Effector memory CD4-positive, alpha-beta T cell (primary cell): Measurements from ENCODE around the gene MIOS.
"Not testable (repeated sequence)": the region's sequence is repeated elsewhere in the genome, so short reads cannot be mapped to it uniquely, and the experiment has no call there.

ENCODE experiments used
- DNase-seq, 3 donors: peaks; one replicate each; pipeline ENCODE4 v3.0.0-alpha.2; 2020
- H3K27ac ChIP-seq: 2 replicates; pipeline ENCODE4 v1.7.0; 2013; ENCODE audit warnings: mild to moderate bottlenecking, low read length, moderate library complexity; ENCODE audit not compliant: insufficient read depth, poor library complexity, severe bottlenecking
- H3K27me3 ChIP-seq: replicated peaks from 2 replicates; pipeline ENCODE4 v1.7.0; 2013; ENCODE audit warnings: mild to moderate bottlenecking, low read length; ENCODE audit not compliant: insufficient read depth, control insufficient read depth, poor library complexity, severe bottlenecking
- H3K36me3 ChIP-seq: 2 replicates; pipeline ENCODE4 v1.7.0; 2013; ENCODE audit warnings: mild to moderate bottlenecking, low read length, moderate library complexity; ENCODE audit not compliant: control insufficient read depth, insufficient read depth
- H3K4me1 ChIP-seq: 2 replicates; pipeline ENCODE4 v1.7.0; 2013; ENCODE audit warnings: low read length, mild to moderate bottlenecking; ENCODE audit not compliant: control insufficient read depth, insufficient read depth, poor library complexity, severe bottlenecking
- H3K4me3 ChIP-seq: 2 replicates; pipeline ENCODE4 v1.7.0; 2013; ENCODE audit warnings: low read length, low read depth, mild to moderate bottlenecking; ENCODE audit not compliant: insufficient read depth, poor library complexity, severe bottlenecking
- H3K9me3 ChIP-seq: 2 replicates; pipeline ENCODE4 v1.7.0; 2013; ENCODE audit warnings: mild to moderate bottlenecking, low read length, moderate library complexity; ENCODE audit not compliant: control insufficient read depth

Gene MIOS

DNA sequence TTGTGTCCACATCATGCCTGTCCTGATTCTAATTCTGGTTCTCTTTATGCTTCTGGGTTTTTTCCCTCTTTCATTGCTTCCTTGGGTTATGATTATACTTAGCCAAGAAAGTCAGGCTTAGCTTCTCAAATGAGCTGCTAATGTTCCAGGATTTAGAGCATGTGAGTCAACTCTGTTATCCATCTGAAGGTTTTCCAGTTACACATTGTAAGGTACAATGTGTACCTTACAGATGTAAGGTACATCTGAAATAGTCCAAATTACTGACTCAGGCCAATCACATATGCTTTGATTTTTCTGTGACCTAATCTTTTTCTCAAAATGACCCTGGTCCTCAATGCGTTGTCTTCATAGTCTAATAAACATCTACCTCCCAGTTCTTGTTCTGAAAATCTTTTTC, 13.3 kb upstream of the MIOS start:
- Histone ChIP-seq H3K36me3 (no peaks in the 10 kb centered on the region), H3K9me3 (no peaks in the 10 kb centered on the region), H3K27ac (no peak overlapping the region), H3K27me3 (no peaks in the 10 kb centered on the region), H3K4me3 (no peak overlapping the region), H3K4me1 (no peaks in the 10 kb centered on the region)
- no peak for DNase-seq

DNA sequence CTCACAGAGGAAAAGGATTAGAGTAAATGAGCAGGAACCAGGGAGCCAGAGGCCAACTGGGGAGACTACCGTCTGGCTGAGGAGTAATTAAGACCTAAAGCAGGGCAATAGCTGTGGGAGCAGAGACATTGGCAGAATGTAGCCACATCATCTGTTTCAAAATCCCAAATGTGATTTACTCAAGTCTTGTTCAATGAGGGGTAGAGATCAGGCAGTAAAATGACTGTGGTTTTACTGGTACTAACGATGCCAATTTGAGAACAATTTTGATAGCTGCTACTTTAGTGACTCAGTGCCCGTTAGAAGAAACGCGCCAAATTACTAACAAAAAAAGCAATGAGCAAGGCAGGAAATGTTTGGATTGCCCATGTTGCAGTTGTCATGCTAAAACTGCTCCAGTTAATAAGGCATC, 12.7 kb upstream of the MIOS start:
- DNase-seq: no peak
- Histone ChIP-seq H3K36me3 (no peaks in the 10 kb centered on the region), H3K4me3 (no peak overlapping the region), H3K27me3 (no peaks in the 10 kb centered on the region), H3K9me3 (no peaks in the 10 kb centered on the region), H3K27ac (no peak overlapping the region), H3K4me1 (no peaks in the 10 kb centered on the region)

DNA sequence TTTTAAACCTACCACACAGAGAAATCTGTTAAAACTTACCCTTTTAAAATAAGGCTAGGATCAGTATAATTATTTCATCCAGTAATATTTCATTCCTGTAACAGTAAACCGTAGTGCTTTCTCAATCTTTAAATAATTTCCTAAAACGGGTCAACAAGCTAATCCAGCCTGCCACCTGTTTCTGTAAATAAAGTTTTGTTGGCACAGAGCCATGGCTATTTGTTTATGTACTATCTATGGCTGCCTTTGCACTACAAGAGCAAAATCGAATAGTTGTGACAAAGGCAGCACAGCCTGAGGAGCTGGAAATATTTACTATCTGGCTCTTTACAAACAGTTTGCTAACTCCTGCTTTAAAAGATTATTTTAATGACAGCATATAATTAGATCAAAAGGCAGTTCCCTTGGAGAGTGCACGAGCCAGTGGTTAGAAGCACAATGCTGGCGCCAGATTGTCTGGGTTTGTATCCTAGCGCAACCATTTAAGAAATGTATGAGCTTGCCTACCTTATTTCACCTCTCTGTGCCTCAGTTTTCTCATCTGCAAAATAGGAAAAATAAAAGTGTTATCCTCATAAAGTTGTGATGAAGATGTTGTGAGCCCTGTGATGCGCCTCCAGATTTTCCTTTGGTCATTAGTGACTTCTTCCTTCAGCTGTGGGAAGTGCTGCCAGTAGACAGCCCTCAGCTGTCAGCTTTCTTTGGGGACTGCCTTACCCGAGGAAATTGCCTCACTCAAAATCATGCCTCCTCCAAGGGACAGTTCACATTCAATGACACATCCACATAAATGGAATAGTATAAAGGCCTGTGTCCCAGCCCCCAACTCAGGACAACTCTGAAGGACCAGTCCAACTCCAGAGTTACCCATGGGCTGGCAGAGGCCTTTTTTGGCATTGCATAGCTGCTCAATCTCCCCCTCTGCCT, 11.8 kb upstream of the MIOS start:
- no peaks in the 10 kb centered on the region for H3K9me3 ChIP-seq
- DNase-seq: no peak
- H3K4me1 ChIP-seq: no peaks in the 10 kb centered on the region
- H3K36me3 ChIP-seq: no peaks in the 10 kb centered on the region
- no peak overlapping the region for H3K4me3 ChIP-seq
- no peak overlapping the region for H3K27ac ChIP-seq
- H3K27me3 ChIP-seq: no peaks in the 10 kb centered on the region

DNA sequence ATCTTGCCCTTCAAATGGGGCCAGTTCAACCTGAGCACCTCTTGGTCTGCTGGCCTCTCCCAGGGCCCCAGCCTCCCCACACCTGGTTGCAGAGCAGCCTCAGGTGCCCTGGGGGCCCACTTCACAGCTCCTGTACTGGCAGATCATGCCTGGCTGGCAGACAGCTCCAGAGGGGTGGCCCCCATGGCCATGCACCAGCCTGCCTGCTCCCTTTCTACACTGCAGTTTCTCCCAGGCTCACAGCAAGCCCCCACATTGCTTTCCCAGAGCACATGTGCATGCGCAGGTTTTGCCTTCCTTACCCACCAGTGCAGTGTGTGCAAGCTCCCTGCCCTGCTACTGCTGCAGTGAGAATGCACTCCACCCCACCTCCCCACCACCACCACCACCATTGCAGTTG, 9.8 kb upstream of the MIOS start:
- no peak overlapping the region for H3K4me3 ChIP-seq
- DNase-seq: no peak
- H3K9me3 ChIP-seq: no peaks in the 10 kb centered on the region
- no peaks in the 10 kb centered on the region for H3K36me3 ChIP-seq
- no peaks in the 10 kb centered on the region for H3K4me1 ChIP-seq
- no peak overlapping the region for H3K27ac ChIP-seq
- H3K27me3 ChIP-seq: no peaks in the 10 kb centered on the region

DNA sequence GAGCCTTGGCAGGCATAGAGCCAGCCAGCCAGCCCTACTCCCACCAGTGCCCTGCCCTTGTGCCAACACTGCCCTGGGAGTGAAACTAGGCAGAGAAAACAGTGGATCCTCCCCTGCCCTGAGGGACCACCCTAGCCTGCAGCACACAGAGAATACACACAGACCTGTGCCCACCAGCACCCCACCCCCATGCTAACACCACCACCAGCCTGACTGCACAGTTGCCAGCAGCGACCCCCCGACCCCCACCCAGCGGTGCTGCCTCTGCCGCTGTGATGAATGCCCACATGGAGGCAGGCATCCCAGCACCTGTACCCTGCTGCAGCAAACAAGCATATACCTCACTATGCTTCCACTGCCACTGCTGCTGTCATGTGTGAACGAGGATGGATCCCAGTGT, 9.4 kb upstream of the MIOS start:
- no peak for DNase-seq
- Histone ChIP-seq H3K27ac (no peak overlapping the region), H3K4me3 (no peak overlapping the region), H3K9me3 (no peaks in the 10 kb centered on the region), H3K27me3 (no peaks in the 10 kb centered on the region), H3K36me3 (no peaks in the 10 kb centered on the region), H3K4me1 (no peaks in the 10 kb centered on the region)

DNA sequence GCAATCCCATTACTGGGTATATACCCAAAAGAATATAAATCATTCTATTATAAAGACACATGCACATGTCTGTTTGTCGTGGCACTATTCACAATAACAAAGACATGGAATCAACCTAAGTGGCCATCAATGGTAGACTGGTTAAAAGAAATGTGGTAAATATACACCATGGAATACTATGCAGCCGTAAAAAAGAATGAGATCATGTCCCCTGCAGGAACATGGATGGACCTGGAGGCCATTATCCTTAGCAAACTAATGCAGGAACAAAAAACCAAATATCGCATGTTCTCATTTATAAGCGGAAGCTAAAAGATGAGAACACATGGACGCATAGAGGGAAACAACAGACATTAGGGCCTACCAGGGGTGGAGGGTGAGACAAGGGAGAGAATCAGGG, 5.1 kb upstream of the MIOS start:
- not testable (repeated sequence) for H3K27ac ChIP-seq, H3K36me3 ChIP-seq, H3K27me3 ChIP-seq, H3K9me3 ChIP-seq, H3K4me1 ChIP-seq, DNase-seq, H3K4me3 ChIP-seq

DNA sequence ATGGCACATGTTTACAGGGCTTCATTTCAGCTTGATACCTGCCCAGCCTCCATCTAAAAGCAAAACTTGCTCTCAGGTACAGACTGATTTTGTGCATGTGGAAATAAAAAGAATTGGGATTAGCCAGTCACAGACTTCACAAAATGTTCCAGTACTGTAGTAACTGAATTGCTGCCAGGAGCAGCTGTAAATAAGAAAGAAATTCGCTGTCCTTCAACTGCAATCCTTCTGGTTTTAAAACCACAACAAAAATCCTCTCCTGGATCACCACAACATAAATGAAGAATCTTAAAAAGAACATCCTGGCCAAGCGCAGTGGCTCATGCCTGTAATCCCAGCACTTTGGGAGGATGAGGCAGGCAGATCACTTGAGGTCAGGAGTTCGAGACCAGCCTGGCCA, 3.9 kb upstream of the MIOS start:
- H3K27ac ChIP-seq: no peak overlapping the region
- H3K9me3 ChIP-seq: no peaks in the 10 kb centered on the region
- no peaks in the 10 kb centered on the region for H3K36me3 ChIP-seq
- no peaks in the 10 kb centered on the region for H3K27me3 ChIP-seq
- DNase-seq: no peak
- H3K4me1 ChIP-seq: peaks cover 8% of the 10 kb centered on the region
- no peak overlapping the region for H3K4me3 ChIP-seq

DNA sequence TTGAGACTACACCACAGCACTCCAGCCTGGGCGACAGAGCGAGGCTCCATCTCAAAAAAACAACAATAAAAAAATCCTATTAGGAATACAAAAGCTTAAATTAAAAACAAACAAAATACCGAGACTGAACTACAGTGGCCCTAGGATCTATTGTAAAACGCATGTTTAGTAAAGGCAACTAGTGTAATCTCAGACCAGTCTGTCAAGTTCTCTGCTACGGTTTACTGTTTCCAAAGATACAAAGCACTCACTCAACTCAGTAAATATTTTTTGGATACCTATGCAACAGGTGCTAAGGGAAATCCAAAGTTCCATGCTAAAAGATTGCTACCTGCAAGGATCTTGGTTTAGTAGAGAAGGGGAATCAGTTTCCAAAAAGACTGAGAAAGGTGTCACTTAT, 3.4 kb upstream of the MIOS start:
- Histone ChIP-seq H3K27ac (no peak overlapping the region), H3K4me3 (no peak overlapping the region), H3K27me3 (no peaks in the 10 kb centered on the region), H3K36me3 (no peaks in the 10 kb centered on the region), H3K4me1 (peaks cover 13% of the 10 kb centered on the region), H3K9me3 (no peaks in the 10 kb centered on the region)
- no peak for DNase-seq

DNA sequence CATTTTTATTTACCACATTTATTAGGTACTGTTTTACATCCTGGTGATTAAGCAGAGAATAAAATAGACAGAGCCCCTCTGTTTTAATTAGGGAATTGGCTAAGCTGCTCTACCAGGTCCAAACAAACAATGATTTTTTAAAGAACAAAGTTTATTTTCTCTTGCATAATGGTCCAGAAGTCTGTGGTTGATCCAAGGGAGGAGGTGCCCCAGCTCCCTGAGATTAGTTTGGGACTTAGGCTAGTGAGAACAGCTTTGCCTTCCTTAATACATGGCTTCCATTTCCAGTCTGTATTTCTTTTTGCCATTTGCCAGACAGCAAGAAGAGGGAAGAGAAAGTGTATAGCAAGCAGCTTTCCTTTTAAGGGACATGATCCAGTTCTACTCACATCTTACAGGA, 2.9 kb upstream of the MIOS start:
- no peak overlapping the region for H3K27ac ChIP-seq
- no peak for DNase-seq

DNA sequence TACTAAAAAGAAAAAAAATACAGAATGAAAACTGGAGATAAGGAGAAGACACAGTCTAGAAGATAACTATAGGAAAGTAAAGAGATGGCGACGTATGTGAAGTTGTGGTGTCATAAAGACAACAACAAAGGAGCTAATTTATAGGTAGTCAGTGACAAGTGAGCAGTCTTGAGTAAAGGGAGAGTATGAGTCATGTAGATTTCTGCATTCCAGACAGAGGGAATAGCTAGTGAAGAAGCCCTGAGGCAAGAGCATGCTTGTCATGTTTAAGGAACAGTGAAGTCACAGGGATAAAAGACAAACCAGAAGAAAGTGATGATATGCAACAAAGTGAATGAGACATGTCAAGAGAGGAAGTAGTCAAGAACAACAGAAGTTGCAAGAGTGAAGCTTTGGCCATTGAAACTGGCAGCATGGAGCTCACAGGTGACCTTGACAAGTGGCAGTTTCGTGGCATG, 2.3 kb upstream of the MIOS start:
- no peak for DNase-seq
- H3K4me3 ChIP-seq: no peak overlapping the region
- H3K36me3 ChIP-seq: no peaks in the 10 kb centered on the region
- H3K27me3 ChIP-seq: no peaks in the 10 kb centered on the region
- H3K9me3 ChIP-seq: no peaks in the 10 kb centered on the region
- peaks cover 18% of the 10 kb centered on the region for H3K4me1 ChIP-seq
- no peak overlapping the region for H3K27ac ChIP-seq

More for the DNA sequence above, 2.9 kb upstream of the MIOS start:
- Histone ChIP-seq H3K36me3 (no peaks in the 10 kb centered on the region), H3K4me3 (no peak overlapping the region), H3K9me3 (no peaks in the 10 kb centered on the region), H3K27me3 (no peaks in the 10 kb centered on the region), H3K4me1 (peaks cover 18% of the 10 kb centered on the region)
